Esophagus (tissue), 2 donors: Measurements from ENCODE around the gene ASPRV1. TPM values are rescaled to one million over a fixed set of nuclear protein-coding genes. Genes with fewer than 3 reads are reported as not detected.

ENCODE experiments used
- H3K27ac ChIP-seq, 2 donors: one replicate each; pipeline ENCODE4 v1.5.1; 2013; ENCODE audit warnings: low read depth in 2 of 2, mild to moderate bottlenecking in 2 of 2, inconsistent platforms in 1 of 2, low read length in 1 of 2, moderate library complexity in 1 of 2
- H3K27me3 ChIP-seq, 2 donors: one replicate each; pipeline ENCODE4 v1.6.1; 2013; ENCODE audit warnings: low read length in 2 of 2, control low read depth in 1 of 2, mild to moderate bottlenecking in 1 of 2; ENCODE audit not compliant: insufficient read depth in 2 of 2, control insufficient read depth in 1 of 2
- H3K36me3 ChIP-seq, 2 donors: one replicate each; pipeline ENCODE4 v1.6.1; 2013; ENCODE audit warnings: low read length in 1 of 2; ENCODE audit not compliant: control insufficient read depth in 2 of 2, insufficient read depth in 2 of 2
- H3K4me1 ChIP-seq, 2 donors: one replicate each; pipeline ENCODE4 v1.6.1; 2013; ENCODE audit warnings: low read length in 1 of 2; ENCODE audit not compliant: control insufficient read depth in 2 of 2, insufficient read depth in 2 of 2
- H3K4me3 ChIP-seq, 2 donors: one replicate each; pipeline ENCODE4 v1.5.1; 2013; ENCODE audit warnings: low read length in 2 of 2, mild to moderate bottlenecking in 2 of 2, low read depth in 1 of 2, moderate library complexity in 1 of 2
- H3K9me3 ChIP-seq, 2 donors: one replicate each; pipeline ENCODE4 v1.6.1; 2013; ENCODE audit warnings: mild to moderate bottlenecking in 2 of 2, low read depth in 1 of 2, low read length in 1 of 2, moderate library complexity in 1 of 2; ENCODE audit not compliant: control insufficient read depth in 2 of 2, insufficient read depth in 1 of 2
- WGBS, 2 donors: extraction: QIAGEN DNeasy Blood & Tissue Kit; methylation state at CpG; one replicate each; pipeline ENCODE4 v1.1.7; 2013; 5-methylcytosine and 5-hydroxymethylcytosine counted together
- polyA plus RNA-seq, 2 donors: library from polyadenylated mRNA; stranded (reverse); fragments of 200-250 nt; gene quantifications; one replicate each; pipeline ENCODE4 v1.2.3, GENCODE V29; 2013
- donor health status: healthy with polysubstance abuse.
- donor health status: Bipolar disorder and iron deficiency.

ASPRV1 gene
- polyA plus RNA-seq, 2 donors, result 0.45 to 0.71 TPM

GRCh38 chr2:69977186-69977585, 15.8 kb upstream of the ASPRV1 start:
- no peaks in the 10 kb centered on the region for H3K27me3 ChIP-seq
- H3K4me1 ChIP-seq, result peaks cover 4 to 6% of the 10 kb centered on the region in 2 donors
- H3K27ac ChIP-seq, result no peak overlapping the region
- H3K4me3 ChIP-seq, result no peak overlapping the region
- no peaks in the 10 kb centered on the region for H3K9me3 ChIP-seq
- 90 to 91% methylated on average over 8 of the region's 8 CpGs for WGBS, 2 donors
- no peaks in the 10 kb centered on the region for H3K36me3 ChIP-seq

- Histone ChIP-seq H3K27me3 (no peaks in the 10 kb centered on the region), H3K4me3 (no peak overlapping the region), H3K27ac (no peak overlapping the region), H3K36me3 (no peaks in the 10 kb centered on the region), H3K4me1 (peaks cover 4 to 6% of the 10 kb centered on the region in 2 donors), H3K9me3 (no peaks in the 10 kb centered on the region)
- WGBS, 2 donors, result 78 to 85% methylated on average over 13 of the region's 13 CpGs
These were observed 14.5 kb upstream of the ASPRV1 start for GRCh38 chr2:69975853-69976462.

- 87 to 91% methylated on average over 12 of the region's 12 CpGs for WGBS, 2 donors
- no peak overlapping the region for H3K27ac ChIP-seq
- no peak overlapping the region for H3K4me3 ChIP-seq
- H3K9me3 ChIP-seq, result no peaks in the 10 kb centered on the region
- no peaks in the 10 kb centered on the region for H3K36me3 ChIP-seq
- H3K27me3 ChIP-seq, result no peaks in the 10 kb centered on the region
- H3K4me1 ChIP-seq, result peaks cover 4 to 6% of the 10 kb centered on the region in 2 donors
These were observed 13.9 kb upstream of the ASPRV1 start for GRCh38 chr2:69975136-69975852.

GRCh38 chr2:69973335-69973735, 11.9 kb upstream of the ASPRV1 start:
- Histone ChIP-seq H3K9me3 (no peaks in the 10 kb centered on the region), H3K4me1 (peaks cover 3 to 4% of the 10 kb centered on the region in 2 donors), H3K4me3 (no peak overlapping the region), H3K27ac (no peak overlapping the region), H3K27me3 (no peaks in the 10 kb centered on the region), H3K36me3 (no peaks in the 10 kb centered on the region)
- 63 to 64% methylated on average over 4 of the region's 4 CpGs for WGBS, 2 donors

GRCh38 chr2:69972822-69973221, 11.4 kb upstream of the ASPRV1 start:
- H3K27me3 ChIP-seq, result no peaks in the 10 kb centered on the region
- H3K9me3 ChIP-seq, result no peaks in the 10 kb centered on the region
- WGBS, 2 donors, result 94 to 96% methylated on average over 1 of the region's 1 CpG
- H3K36me3 ChIP-seq, result no peaks in the 10 kb centered on the region
- no peak overlapping the region for H3K27ac ChIP-seq
- no peak overlapping the region for H3K4me3 ChIP-seq
- H3K4me1 ChIP-seq, result no peaks in the 10 kb centered on the region

GRCh38 chr2:69969991-69970390, 8.6 kb upstream of the ASPRV1 start:
- WGBS, 2 donors, result 50 to 75% methylated on average over 4 of the region's 4 CpGs
- Histone ChIP-seq H3K4me3 (no peak overlapping the region), H3K36me3 (no peaks in the 10 kb centered on the region), H3K9me3 (no peaks in the 10 kb centered on the region), H3K27ac (no peak overlapping the region), H3K27me3 (no peaks in the 10 kb centered on the region), H3K4me1 (peaks cover 0 to 5% of the 10 kb centered on the region in 2 donors)

GRCh38 chr2:69969126-69969983, 7.9 kb upstream of the ASPRV1 start:
- no peaks in the 10 kb centered on the region for H3K9me3 ChIP-seq
- 86 to 91% methylated on average over 16 of the region's 16 CpGs for WGBS, 2 donors
- H3K27ac ChIP-seq, result no peak overlapping the region
- H3K36me3 ChIP-seq, result no peaks in the 10 kb centered on the region
- H3K4me3 ChIP-seq, result no peak overlapping the region
- peaks cover 0 to 5% of the 10 kb centered on the region in 2 donors for H3K4me1 ChIP-seq
- no peaks in the 10 kb centered on the region for H3K27me3 ChIP-seq

GRCh38 chr2:69968609-69969008, 7.2 kb upstream of the ASPRV1 start:
- H3K27me3 ChIP-seq, result no peaks in the 10 kb centered on the region
- no peaks in the 10 kb centered on the region for H3K9me3 ChIP-seq
- H3K4me3 ChIP-seq, result no peak overlapping the region
- 88 to 92% methylated on average over 10 of the region's 10 CpGs for WGBS, 2 donors
- no peaks in the 10 kb centered on the region for H3K36me3 ChIP-seq
- no peak overlapping the region for H3K27ac ChIP-seq
- H3K4me1 ChIP-seq, result peaks cover 0 to 5% of the 10 kb centered on the region in 2 donors

- WGBS, 2 donors, result 61 to 87% methylated on average over 2 of the region's 2 CpGs
- Histone ChIP-seq H3K9me3 (no peaks in the 10 kb centered on the region), H3K36me3 (no peaks in the 10 kb centered on the region)
These were observed 5.1 kb upstream of the ASPRV1 start for GRCh38 chr2:69966496-69966895.

More at GRCh38 chr2:69966496-69966895, 5.1 kb upstream of the ASPRV1 start:
- Histone ChIP-seq H3K27ac (no peak overlapping the region), H3K4me3 (no peak overlapping the region), H3K4me1 (peaks cover 0 to 5% of the 10 kb centered on the region in 2 donors), H3K27me3 (no peaks in the 10 kb centered on the region)
